HEK293T (cell line): ENCODE measurements around the gene COPZ1.

ENCODE experiments used
- CTBP1 ChIP-seq: fragments of 450-650 bp; IDR thresholded peaks from 2 replicates; pipeline ENCODE4 v1.6.1; 2016; ENCODE audit warnings: borderline replicate concordance
- ELF4 ChIP-seq: fragments of 450-650 bp; IDR thresholded peaks from 2 replicates; pipeline ENCODE4 v1.6.1; 2017; ENCODE audit warnings: antibody characterized with exemption
- FOXA1 ChIP-seq: fragments of 450-650 bp; IDR thresholded peaks from 2 replicates; pipeline ENCODE4 v1.6.1; 2016; ENCODE audit warnings: mild to moderate bottlenecking
- FOXK2 ChIP-seq: fragments of 450-650 bp; IDR thresholded peaks from 2 replicates; pipeline ENCODE4 v1.6.1; 2016; ENCODE audit warnings: mild to moderate bottlenecking
- FOXM1 ChIP-seq: fragments of 450-650 bp; IDR thresholded peaks from 2 replicates; pipeline ENCODE4 v1.6.1; 2017; ENCODE audit warnings: mild to moderate bottlenecking, borderline replicate concordance
- HDGF ChIP-seq: fragments of 450-650 bp; IDR thresholded peaks from 2 replicates; pipeline ENCODE4 v1.6.1; 2017; ENCODE audit warnings: antibody characterized with exemption, borderline replicate concordance
- L3MBTL2 ChIP-seq: fragments of 450-650 bp; conservative IDR thresholded peaks from 2 replicates; pipeline ENCODE4 v1.6.1; 2016; ENCODE audit warnings: mild to moderate bottlenecking
- NFRKB ChIP-seq: fragments of 450-650 bp; IDR thresholded peaks from 2 replicates; pipeline ENCODE4 v1.6.1; 2016; ENCODE audit warnings: mild to moderate bottlenecking, moderate library complexity
- PKNOX1 ChIP-seq: fragments of 450-650 bp; IDR thresholded peaks from 2 replicates; pipeline ENCODE4 v1.6.1; 2016
- SP1 ChIP-seq: fragments of 450-650 bp; IDR thresholded peaks from 2 replicates; pipeline ENCODE4 v1.6.1; 2017
- SUZ12 ChIP-seq: fragments of 450-650 bp; IDR thresholded peaks from 2 replicates; pipeline ENCODE4 v1.6.1; 2016; ENCODE audit warnings: mild to moderate bottlenecking
- TARDBP ChIP-seq: fragments of 450-650 bp; IDR thresholded peaks from 2 replicates; pipeline ENCODE4 v1.6.1; 2016
- ZNF384 ChIP-seq: fragments of 450-650 bp; IDR thresholded peaks from 2 replicates; pipeline ENCODE4 v1.6.1; 2016

GRCh38 chr12:54328595-54329337 is 3.8 kb downstream of the COPZ1 start:
- TF ChIP-seq ELF4 (no peak), ZNF384 (no peak), NFRKB (no peak), SP1 (no peak), PKNOX1 (no peak), FOXK2 (no peak), FOXA1 (no peak), FOXM1 (no peak), L3MBTL2 (no peak), TARDBP (no peak), HDGF (no peak), SUZ12 (no peak), CTBP1 (no peak)
